Stimulated activated CD4-positive, alpha-beta T cell treated with anti-CD3 and anti-CD28 coated beads, Interleukin-15, amount 100 ng/mL, for 24 hours (primary cell): ENCODE results near the gene GRIN1.

Source experiments
- DNase-seq: peaks from one replicate; pipeline ENCODE4 v3.0.0-alpha.2; 2020

GRIN1 gene

GRCh38 chr9:137138722-137139467 is at the start of gene GRIN1:
Gene GRIN1 (plus strand): TSS chr9:137139154. CDS start chr9:137139487, 333 bp downstream.
- peak; percentile 39 for DNase-seq

GRCh38 chr9:137089232-137089947 is 49.6 kb upstream of the GRIN1 start:
- no peak for DNase-seq

- DNase-seq, result peak; percentile 92
These were observed 43.1 kb upstream of the GRIN1 start for GRCh38 chr9:137095664-137096517.

- DNase-seq, result no peak
These were observed 42.0 kb upstream of the GRIN1 start for GRCh38 chr9:137096785-137097546.

GRCh38 chr9:137097761-137098462 is 41.0 kb upstream of the GRIN1 start:
- no peak for DNase-seq

- no peak for DNase-seq
These were observed 39.7 kb upstream of the GRIN1 start for GRCh38 chr9:137099231-137099630.

GRCh38 chr9:137103206-137103999 is 35.6 kb upstream of the GRIN1 start:
- no peak for DNase-seq

- no peak for DNase-seq
These were observed 32.9 kb upstream of the GRIN1 start for GRCh38 chr9:137105814-137106661.

GRCh38 chr9:137106662-137107250 is 32.2 kb upstream of the GRIN1 start:
- DNase-seq, result no peak

- DNase-seq, result no peak
These were observed 31.5 kb upstream of the GRIN1 start for GRCh38 chr9:137107312-137107921.

- DNase-seq, result peak; percentile 11
These were observed 31.0 kb upstream of the GRIN1 start for GRCh38 chr9:137107982-137108381.

- DNase-seq, result peak; percentile 11
These were observed 30.2 kb upstream of the GRIN1 start for GRCh38 chr9:137108608-137109249.

- DNase-seq, result peak; percentile 5
These were observed 29.5 kb upstream of the GRIN1 start for GRCh38 chr9:137109250-137110146.

- DNase-seq, result no peak
These were observed 28.6 kb upstream of the GRIN1 start for GRCh38 chr9:137110147-137110910.

- DNase-seq, result no peak
These were observed 27.8 kb upstream of the GRIN1 start for GRCh38 chr9:137110911-137111787.
